Neural crest cell (in vitro differentiated cells): Measurements from ENCODE around the gene LRRC8E. TPM values are rescaled to one million over a fixed set of nuclear protein-coding genes. Genes with fewer than 3 reads are reported as not detected.
A peak's percentile ranks its signal among the peaks of the same experiment; 100 is the strongest.

ENCODE experiments used
- DNase-seq: peaks from one replicate; pipeline ENCODE4 v3.0.0; 2021; ENCODE audit warnings: low read depth, mixed read lengths, low spot score
- H3K27ac Mint-ChIP-seq: one replicate; pipeline ENCODE4 v1.8.0; 2021; ENCODE audit warnings: mild to moderate bottlenecking, mixed read lengths; ENCODE audit not compliant: unreplicated experiment
- H3K27me3 Mint-ChIP-seq: 2 replicates; pipeline ENCODE4 v1.8.0; 2021; ENCODE audit warnings: low read depth, mild to moderate bottlenecking, mixed read lengths
- H3K36me3 Mint-ChIP-seq: 2 replicates; pipeline ENCODE4 v1.8.0; 2021; ENCODE audit warnings: low read depth, mild to moderate bottlenecking, mixed read lengths
- H3K4me1 Mint-ChIP-seq: 2 replicates; pipeline ENCODE4 v1.8.0; 2021; ENCODE audit warnings: mixed read lengths
- H3K4me3 Mint-ChIP-seq: one replicate; pipeline ENCODE4 v1.8.0; 2021; ENCODE audit warnings: mild to moderate bottlenecking, mixed read lengths
- H3K9me3 Mint-ChIP-seq: 2 replicates; pipeline ENCODE4 v1.8.0; 2021; ENCODE audit warnings: mixed read lengths
- CTCF ChIP-seq: fragments of 200-600 bp; sonication (generic); conservative IDR thresholded peaks from 2 replicates; pipeline ENCODE4 v1.5.0; 2021; ENCODE audit warnings: antibody characterized with exemption, mild to moderate bottlenecking
- total RNA-seq: library from RNA; stranded (reverse); gene quantifications from 2 replicates; pipeline ENCODE4 v1.2.1, GENCODE V29; 2021

LRRC8E gene
- total RNA-seq, 1 donor from 2014 or later = 0.51 TPM

- Mint-ChIP-seq H3K9me3 (no peaks in the 10 kb centered on the region), H3K4me1 (peaks cover 23% of the 10 kb centered on the region), H3K4me3 (peak overlapping the region; percentile 89), H3K36me3 (no peaks in the 10 kb centered on the region), H3K27ac (no peak overlapping the region), H3K27me3 (peaks cover 38% of the 10 kb centered on the region)
- TF ChIP-seq CTCF = no peak
- DNase-seq = no peak
Measured at GRCh38 chr19:7921302-7921966, 33.1 kb downstream of the LRRC8E start.

DNA sequence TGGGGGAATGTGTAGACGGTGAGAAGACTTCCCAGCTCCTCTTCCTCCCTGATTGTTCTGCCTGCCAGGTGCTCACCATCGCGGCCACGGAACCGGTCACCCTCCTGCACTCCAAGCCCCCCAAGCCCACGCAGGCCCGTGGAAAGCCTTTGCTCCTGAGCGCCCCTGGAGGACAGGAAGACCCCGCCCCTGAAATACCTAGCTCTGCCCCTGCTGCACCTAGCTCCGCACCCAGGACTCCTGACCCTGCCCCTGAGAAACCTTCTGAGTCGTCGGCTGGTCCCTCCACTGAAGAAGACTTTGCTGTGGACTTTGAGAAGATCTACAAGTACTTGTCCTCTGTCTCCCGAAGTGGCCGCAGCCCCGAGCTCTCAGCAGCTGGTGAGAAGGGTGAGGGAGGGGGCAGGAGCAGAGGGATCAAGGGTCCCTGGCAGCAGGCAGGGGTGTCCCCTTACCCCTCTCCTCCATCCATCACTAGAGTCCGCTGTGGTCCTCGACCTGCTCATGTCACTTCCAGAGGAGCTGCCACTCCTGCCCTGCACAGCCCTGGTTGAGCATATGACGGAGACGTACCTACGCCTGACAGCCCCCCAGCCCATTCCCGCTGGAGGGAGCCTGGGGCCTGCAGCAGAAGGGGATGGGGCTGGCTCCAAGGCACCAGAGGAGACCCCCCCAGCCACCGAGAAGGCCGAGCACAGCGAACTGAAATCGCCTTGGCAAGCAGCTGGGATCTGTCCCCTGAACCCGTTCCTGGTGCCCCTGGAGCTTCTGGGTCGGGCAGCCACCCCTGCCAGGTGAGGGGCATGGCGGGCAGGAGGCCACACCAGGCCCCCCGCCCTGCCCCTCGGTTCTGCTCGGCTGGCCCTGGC is 33.9 kb downstream of the LRRC8E start:
- peak overlapping the region; percentile 89 for H3K4me3 Mint-ChIP-seq
- peaks cover 33% of the 10 kb centered on the region for H3K27me3 Mint-ChIP-seq
- no peak overlapping the region for H3K27ac Mint-ChIP-seq
- peaks cover 22% of the 10 kb centered on the region for H3K4me1 Mint-ChIP-seq
- H3K36me3 Mint-ChIP-seq = no peaks in the 10 kb centered on the region
- no peak for TF ChIP-seq CTCF
- H3K9me3 Mint-ChIP-seq = no peaks in the 10 kb centered on the region
- DNase-seq = no peak

DNA sequence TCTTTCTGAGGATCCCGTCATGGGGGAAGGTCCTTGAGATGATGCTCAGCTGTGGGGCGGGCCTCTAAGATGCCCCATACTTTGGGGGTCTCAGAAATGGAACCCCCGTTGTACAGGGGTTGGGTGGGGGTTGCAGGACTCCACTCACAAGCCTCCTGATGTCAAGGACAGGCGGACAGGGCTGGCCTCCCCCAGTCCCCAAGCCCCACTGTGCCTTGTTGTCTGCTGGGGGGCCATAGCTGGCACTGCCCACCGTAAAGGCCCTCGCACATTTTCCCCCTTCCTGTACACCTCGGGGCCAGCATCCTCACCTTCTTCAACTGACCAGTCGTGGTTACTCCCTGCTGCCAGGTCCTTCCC is 34.5 kb downstream of the LRRC8E start:
- peaks cover 22% of the 10 kb centered on the region for H3K4me1 Mint-ChIP-seq
- peaks cover 29% of the 10 kb centered on the region for H3K27me3 Mint-ChIP-seq
- H3K9me3 Mint-ChIP-seq = no peaks in the 10 kb centered on the region
- no peak for TF ChIP-seq CTCF
- peak overlapping the region; percentile 70 for H3K4me3 Mint-ChIP-seq
- no peaks in the 10 kb centered on the region for H3K36me3 Mint-ChIP-seq
- DNase-seq = no peak
- no peak overlapping the region for H3K27ac Mint-ChIP-seq

DNA sequence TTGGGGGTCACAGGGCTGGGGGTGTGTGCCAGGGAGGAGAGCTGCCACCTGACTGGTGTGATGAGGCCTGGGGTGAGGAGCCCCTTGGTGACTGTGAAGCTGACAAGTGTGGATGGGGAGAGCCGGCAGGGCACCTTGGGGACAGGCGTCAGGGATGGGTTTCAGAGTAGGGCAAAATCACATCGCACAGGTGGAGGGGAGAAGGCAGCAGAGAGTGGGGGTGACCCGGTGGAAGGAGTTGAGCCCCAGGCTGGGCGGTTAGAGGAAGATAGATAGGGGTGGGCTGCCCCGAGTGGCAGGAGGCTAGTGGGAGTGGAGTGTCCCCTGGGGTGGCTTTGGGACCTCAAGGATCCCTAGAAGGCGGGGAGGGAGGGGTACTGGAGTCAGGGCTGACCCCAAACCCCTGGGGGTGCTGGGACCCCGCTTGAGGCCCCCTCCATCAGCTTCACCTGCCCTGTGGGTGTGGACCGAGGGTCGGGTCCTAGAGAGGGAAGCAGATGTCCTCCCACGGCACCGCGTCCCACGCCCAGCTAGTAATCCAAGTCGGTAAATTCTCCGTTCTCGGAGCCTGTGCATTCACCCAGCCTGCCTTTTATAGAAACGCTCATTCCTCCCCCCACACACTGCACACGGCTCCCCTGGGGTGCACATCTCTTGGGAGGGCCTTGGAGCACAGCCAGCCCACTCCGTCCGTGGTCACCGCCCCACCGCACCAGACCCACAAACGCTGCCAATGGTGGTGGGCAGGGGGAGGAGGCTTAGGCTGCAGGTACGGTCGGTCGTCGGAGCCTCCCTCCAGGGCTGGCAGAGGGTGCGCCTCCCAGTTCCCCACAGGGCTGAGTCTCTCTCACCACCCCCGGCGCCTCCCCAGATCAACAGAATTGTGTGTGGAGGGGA is 35.2 kb downstream of the LRRC8E start:
- Mint-ChIP-seq H3K4me3 (peak overlapping the region; percentile 91), H3K27ac (no peak overlapping the region)

More for the DNA sequence above, 35.2 kb downstream of the LRRC8E start:
- no peak for DNase-seq
- no peak for TF ChIP-seq CTCF
- Mint-ChIP-seq H3K4me1 (peaks cover 27% of the 10 kb centered on the region), H3K9me3 (no peaks in the 10 kb centered on the region), H3K27me3 (peaks cover 24% of the 10 kb centered on the region), H3K36me3 (no peaks in the 10 kb centered on the region)
